H1 (cell line): ENCODE measurements around the gene KCTD20. TPM values are rescaled to one million over a fixed set of nuclear protein-coding genes. Genes with fewer than 3 reads are reported as not detected.

Experiments
- BRCA1 ChIP-seq: IDR thresholded peaks from 2 replicates; pipeline ENCODE4 v1.6.1; 2012; ENCODE audit warnings: low read depth, low read length, improper control_type of control experiment
- EGR1 ChIP-seq: IDR thresholded peaks from 2 replicates; pipeline ENCODE4 v1.6.1; 2011; ENCODE audit warnings: low read depth, low read length, borderline replicate concordance
- MAFK ChIP-seq: IDR thresholded peaks from 2 replicates; pipeline ENCODE4 v1.6.1; 2012; ENCODE audit warnings: low read depth, mild to moderate bottlenecking, improper control_type of control experiment, low read length
- RXRA ChIP-seq: IDR thresholded peaks from 2 replicates; pipeline ENCODE4 v1.6.1; 2011; ENCODE audit warnings: low read depth, mild to moderate bottlenecking, low read length, moderate library complexity; ENCODE audit not compliant: insufficient read depth
- USF2 ChIP-seq: IDR thresholded peaks from 2 replicates; pipeline ENCODE4 v1.6.1; 2011; ENCODE audit warnings: low read length, improper control_type of control experiment
- polyA plus RNA-seq, 7 experiments: library from polyadenylated mRNA; depleted of rRNA in 3 of 7; stranded (reverse) in 5 of 7; unstranded in 2 of 7; fragments of >200 nt in 5 of 7; fragments of 200-250 nt in 2 of 7; gene quantifications; 1 replicate in 5 of 7; 2 replicates in 1 of 7; 4 replicates in 1 of 7; pipeline versions ENCODE4 v1.2.1 to v1.2.3, GENCODE V29; 2011 to 2013; ENCODE audit warnings: missing spikeins in 2 of 7, mixed read lengths in 2 of 7
- total RNA-seq: library from RNA; stranded (reverse); fragmentation: NEBNext Ultra II Directional; extraction: Animal tissue kit (Norgen Biotek cat#: 25700); gene quantifications from 2 replicates; pipeline ENCODE4 v1.2.1, GENCODE V29; 2021

The KCTD20 gene
- total and polyA plus RNA-seq, 2 of the 8 experiments (the other 6 are each of a cell fraction or from before 2014, with no cell fraction given), result 10.1 to 26.2 TPM

- TF ChIP-seq MAFK, result no peak
- TF ChIP-seq USF2, result no peak
- TF ChIP-seq BRCA1, result no peak
- no peak for TF ChIP-seq EGR1
- TF ChIP-seq RXRA, result no peak
Measured at GRCh38 chr6:36444470-36444869, 1.7 kb downstream of the KCTD20 start (continued).
